NOMO-1 treated with dmso at 0.1 percent for 144 hours (cell line): ENCODE data around the gene C9orf78.

ENCODE experiments used
- DNase-seq: peaks from one replicate; lab custom pipeline; 2025; ENCODE audit not compliant: unreplicated experiment; lab: John Stamatoyannopoulos, UW

C9orf78 gene

GRCh38 chr9:129835128-129835859 is at the start of gene C9orf78, which contains the start of gene USP20:
Gene C9orf78, minus strand, starts transcription at chr9:129835275. Its CDS starts 54 bp downstream, at chr9:129835221.
Gene USP20, plus strand, starts transcription at chr9:129835458. Its CDS starts 17,098 bp downstream, at chr9:129852556.
- DNase-seq = peak; percentile 95

DNA sequence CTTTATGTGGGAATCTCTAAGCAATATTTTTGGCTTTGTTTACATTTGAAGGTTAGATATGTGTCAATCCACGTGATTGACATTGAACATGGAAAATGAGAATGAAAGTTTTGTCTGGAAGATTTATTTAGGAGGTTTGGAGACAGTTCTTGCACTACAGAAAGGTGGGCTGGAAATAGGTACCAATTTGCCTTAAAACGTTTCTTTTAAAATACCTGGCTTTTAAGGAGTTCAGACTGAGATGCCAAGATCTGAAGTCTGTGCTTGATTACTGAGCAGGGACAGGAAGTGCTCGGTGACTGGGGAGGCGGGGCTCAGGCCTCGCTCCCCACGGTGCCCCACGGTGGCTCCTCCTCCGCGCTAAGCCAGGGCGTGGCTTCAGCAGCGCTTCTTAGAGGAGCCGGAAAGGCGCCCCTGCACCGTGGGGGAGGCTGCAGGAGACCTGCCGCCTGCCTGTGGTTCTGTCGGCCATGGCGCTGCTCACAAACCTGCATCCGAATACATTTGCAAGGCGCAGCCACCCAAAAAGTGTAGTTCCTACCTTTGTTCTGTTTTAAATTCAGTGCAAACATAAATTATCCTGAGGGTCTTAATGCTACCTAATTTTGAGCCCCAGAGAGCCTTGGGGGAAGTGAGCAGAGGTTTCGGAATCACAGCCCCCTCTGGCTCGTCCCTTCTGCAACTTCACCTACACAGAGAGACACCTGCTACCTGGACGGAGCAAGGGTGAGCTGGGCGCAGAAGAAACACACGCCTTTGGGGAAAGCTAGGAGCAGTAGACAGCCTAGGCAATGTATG is 49.3 kb upstream of the C9orf78 start:
- DNase-seq = peak; percentile 90

DNA sequence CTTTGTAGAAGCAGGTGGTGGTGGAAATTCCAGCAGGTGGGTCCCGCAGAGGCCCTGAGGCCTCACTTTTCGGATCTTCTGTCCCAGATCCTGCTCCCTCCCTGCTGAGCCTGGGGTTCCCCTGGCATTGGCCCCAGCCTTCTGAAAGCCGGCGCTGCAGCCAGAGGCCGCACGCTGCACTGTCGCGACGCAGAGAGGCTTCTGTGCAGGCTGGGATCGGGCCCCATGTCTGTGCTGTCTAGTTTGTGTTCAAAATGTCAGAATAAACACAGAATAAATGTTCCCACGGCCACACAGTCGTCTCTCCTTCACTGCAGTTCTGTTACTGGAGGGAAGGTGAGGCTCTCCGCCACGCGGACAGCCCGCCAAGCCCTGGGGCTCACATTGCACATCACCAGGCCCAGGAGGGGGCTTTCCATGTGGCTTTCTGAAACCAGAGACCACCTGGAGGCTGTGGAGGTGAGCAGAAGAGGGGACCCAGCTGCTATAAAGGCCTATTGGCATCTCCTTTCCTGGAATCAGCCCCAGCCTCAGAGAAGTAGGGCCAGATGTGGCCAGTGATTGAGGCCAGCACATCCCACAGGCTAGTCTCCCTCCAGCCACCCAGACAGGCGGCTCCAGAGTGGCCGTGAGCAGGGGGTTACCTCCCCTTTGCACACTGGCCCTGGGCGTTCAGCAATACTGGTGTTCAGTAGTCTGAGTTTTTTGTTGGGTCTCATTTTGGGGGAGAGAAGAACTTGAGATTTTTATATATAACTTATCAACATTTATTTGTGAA is 46.7 kb upstream of the C9orf78 start:
- DNase-seq = no peak

DNA sequence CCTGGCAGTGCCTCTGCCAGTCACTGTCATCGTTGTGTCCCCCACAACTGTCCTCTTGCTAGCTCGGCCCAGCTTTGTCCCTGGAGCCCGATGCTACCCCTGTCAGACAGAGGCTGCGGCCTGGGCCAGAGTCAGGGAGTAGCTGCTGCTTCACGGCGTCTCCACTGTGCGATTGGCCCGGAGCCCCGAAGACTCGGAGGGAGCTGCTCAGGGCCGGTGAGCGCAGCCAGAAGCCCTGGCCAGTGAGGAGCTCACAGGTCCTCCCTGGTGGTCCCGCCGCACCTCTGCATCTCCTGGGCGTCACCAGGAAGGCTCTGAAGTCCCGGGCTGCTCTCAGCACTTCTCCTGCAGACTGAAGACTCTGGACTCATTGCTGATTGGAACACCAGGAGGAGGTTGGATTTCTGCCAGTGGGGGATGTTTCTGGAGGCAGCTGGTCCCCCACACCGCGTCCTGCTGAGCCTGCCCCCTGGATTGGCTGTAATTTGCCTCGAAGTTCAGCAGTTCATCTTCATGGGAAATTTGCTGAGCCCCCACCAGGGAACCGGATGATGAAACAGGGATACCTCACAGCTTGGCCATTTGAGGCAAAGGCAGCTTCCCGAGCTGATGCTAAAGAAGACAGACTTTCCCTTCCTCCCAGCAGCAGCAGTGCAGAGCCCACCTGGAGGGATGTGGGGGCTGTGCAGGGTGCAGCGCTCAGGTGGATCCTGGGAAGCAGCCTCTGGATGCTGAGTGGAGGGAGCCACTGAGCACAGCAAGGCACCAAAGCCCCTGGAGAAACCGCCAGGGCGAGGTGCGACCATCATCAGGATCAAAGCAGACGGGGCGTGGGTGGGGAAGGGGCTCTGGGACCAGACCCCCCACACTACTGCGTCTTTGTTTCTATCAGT is 45.8 kb upstream of the C9orf78 start:
- DNase-seq = no peak

- no peak for DNase-seq
Observed at GRCh38 chr9:129879991-129880653, 45.0 kb upstream of the C9orf78 start.

DNA sequence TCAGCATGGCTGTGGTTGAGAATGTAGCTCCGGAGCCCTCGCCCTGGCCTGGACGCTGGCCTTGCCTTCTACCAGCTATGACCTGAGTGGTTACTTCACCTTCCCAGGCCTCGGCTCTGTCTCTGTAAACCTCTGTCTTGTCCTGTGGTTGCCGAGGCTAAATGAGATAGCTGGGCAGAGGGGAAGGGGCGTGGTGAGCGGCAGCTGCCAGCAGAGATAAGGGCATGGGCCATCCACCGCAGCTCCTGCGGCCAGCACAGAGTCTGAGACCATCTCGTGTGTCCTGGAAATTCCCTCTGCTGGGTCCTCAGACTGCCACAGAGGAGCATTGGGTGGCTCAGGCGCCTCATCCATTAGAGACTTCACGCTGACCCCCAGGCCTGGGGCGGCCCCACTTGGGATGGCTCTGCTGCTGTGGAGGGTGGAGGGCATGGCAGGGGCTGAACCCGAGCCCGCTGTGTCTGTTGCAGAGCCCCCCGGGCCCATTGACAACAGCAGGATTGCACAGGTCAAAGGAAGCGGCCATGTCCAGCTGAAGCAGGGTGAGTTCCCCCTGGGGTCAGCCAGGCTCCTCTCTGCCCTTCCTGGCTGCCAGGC is 44.1 kb upstream of the C9orf78 start:
- DNase-seq = no peak

DNA sequence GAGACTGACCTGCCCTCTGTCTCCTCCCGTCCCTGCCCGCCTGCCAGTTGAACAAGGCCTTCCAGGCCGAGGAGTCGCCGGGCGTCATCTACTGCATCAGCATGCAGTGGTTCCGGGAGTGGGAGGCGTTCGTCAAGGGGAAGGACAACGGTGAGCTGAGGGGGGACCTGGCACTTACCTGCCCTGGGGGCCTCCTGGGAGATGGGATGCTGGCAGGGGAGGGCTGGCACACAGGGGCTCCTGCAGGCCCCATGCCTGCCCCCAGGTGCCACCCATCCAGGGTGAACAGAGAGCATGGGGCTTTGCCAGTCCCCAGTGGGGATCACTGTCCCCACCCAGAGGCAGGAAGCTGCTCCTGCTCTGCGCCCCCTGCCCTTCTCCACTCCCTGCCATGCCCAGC is 43.2 kb upstream of the C9orf78 start:
- DNase-seq = no peak

- no peak for DNase-seq
Observed at GRCh38 chr9:129876815-129877214, 41.7 kb upstream of the C9orf78 start.

DNA sequence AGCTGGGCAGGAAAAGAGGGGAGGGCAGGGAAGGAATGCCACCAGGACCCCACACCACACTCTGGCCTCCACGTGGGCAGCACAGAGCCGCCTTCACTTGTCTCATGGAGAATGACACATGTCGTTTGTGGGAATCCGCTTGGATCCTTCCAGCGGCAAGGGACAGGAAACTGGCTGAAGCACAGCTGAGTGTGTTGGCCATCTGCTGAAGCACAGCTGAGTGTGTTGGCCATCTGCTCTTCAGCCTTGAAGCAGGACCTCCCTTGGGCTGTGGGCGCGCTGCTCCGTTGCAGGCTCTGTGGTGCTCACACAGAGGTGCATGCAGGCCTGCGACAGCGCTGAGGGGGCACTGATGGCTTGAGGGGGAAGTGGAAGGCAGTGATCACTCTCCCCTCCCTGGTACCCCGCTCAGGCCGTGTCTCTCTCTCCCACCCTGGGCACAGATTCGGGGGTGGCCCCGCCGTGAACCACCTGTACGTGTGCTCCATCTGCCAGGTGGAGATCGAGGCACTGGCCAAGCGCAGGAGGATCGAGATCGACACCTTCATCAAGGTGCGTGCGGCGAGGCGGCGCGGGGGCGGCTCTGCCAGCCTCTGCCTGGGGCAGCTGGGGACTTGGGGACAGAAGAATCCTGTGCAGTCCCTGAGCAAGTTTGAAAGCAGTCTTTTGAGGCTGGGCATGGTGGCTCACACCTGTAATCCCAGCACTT is 40.8 kb upstream of the C9orf78 start:
- no peak for DNase-seq

- no peak for DNase-seq
Observed at GRCh38 chr9:129875181-129875611, 40.1 kb upstream of the C9orf78 start.

- DNase-seq = no peak
Observed at GRCh38 chr9:129874261-129875101, 39.4 kb upstream of the C9orf78 start.

- no peak for DNase-seq
Observed at GRCh38 chr9:129873563-129874190, 38.6 kb upstream of the C9orf78 start.

DNA sequence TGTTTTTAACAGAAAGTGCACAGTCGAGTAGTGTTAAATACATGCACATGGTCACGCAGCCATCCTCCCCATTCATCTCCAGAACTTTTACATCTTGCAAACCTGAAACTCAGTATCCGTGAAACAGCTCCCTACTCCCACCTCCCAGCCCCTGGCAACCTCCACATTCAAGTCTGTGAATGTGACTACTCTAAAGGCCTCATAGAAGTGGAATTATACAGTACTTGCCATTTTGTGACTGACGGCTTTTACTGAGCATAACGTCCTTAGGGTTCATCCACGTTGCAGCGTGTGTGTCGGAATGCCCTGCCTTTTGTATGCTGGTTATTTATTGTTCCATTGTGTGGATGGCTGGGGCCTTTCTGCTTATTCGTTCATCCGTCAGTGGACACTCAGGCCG is 36.0 kb upstream of the C9orf78 start:
- DNase-seq = no peak

- DNase-seq = no peak
Observed at GRCh38 chr9:129869585-129870501, 34.8 kb upstream of the C9orf78 start.

DNA sequence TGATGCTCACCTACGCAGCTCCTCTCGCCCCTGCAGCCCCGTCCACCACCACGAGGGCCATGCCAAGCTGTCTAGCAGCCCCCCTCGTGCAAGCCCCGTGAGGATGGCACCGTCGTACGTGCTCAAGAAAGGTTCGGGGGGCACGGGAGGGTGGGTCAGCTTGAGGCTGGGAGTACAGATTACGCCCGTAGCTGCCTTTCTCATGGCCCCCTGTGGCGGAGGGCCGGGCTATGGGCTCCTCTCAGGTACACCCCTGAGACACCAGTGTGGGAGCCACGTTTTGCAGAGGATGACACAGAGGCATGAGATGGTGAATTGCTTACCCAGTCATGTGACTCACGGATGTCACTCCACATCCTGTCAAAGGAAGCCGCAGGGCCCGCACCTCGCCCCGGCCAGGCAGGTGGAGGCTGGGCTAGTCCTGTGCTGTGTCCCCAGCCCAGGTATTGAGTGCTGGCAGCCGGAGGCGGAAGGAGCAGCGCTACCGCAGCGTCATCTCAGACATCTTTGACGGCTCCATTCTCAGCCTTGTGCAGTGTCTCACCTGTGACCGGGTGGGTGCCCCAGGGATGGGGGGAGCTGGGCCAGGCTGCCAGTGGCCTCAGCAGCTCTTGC is 33.9 kb upstream of the C9orf78 start:
- no peak for DNase-seq
